OCI-LY7 (cell line): ENCODE results near the gene PRICKLE2.

ENCODE experiments used
- EZH2phosphoT487 ChIP-seq: fragments of 200-600 bp; sonication (generic); IDR thresholded peaks from 2 replicates; pipeline ENCODE4 v1.6.1; 2018; ENCODE audit warnings: low read depth, borderline replicate concordance, mild to moderate bottlenecking, mixed run types, antibody characterized with exemption, low read length, moderate library complexity, mixed read lengths
- TF ChIP-seq, protein P1 (sequence below): fragments of 200-600 bp; sonication (generic); conservative IDR thresholded peaks from 2 replicates; pipeline ENCODE4 v1.5.1; 2014; ENCODE audit warnings: mild to moderate bottlenecking, antibody characterized with exemption, low read length, moderate library complexity, mixed read lengths

DNA sequence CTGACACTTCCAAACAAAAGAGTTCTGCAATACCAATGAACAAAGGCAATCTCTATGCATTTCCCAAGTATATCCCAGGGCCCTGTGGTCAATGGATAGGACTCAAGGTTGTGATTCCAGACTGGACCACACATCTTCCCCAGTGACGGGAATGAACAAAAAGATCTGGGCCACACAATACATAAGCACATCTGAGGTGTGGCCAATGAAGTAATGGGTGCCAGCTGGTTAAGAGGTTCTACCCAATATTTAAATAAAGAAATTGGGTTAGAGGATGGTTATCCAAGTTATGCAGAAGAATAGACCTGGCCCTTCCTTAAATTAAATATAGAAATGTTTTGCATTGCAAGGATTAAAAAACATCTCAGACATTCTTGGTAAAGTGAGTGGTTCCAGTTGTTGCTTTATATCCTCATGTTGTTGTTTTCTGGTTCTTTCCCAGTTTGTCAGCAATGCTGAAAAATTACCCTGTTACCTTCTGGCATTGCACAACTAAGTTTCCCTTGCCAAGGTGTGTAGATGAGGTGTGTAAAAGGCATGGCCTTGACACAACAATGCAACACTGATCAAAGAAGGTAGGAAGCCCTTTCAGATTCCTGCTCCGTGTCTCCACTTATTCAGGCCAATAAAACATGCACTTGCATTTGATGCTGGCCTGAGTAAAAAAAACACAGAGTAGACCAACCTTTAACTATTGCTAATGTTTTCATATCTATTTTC lies 86.5 kb downstream of the PRICKLE2 start:
- TF ChIP-seq, protein P1, sequence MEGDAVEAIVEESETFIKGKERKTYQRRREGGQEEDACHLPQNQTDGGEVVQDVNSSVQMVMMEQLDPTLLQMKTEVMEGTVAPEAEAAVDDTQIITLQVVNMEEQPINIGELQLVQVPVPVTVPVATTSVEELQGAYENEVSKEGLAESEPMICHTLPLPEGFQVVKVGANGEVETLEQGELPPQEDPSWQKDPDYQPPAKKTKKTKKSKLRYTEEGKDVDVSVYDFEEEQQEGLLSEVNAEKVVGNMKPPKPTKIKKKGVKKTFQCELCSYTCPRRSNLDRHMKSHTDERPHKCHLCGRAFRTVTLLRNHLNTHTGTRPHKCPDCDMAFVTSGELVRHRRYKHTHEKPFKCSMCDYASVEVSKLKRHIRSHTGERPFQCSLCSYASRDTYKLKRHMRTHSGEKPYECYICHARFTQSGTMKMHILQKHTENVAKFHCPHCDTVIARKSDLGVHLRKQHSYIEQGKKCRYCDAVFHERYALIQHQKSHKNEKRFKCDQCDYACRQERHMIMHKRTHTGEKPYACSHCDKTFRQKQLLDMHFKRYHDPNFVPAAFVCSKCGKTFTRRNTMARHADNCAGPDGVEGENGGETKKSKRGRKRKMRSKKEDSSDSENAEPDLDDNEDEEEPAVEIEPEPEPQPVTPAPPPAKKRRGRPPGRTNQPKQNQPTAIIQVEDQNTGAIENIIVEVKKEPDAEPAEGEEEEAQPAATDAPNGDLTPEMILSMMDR = no peak
- no peak for TF ChIP-seq EZH2phosphoT487
